Measurements from ENCODE around the gene FGGY.

GRCh38 chr1:59302297-59302696 lies 5.4 kb downstream of the FGGY start:
- TF ChIP-seq EZH2 (IDR thresholded peaks at IDR 0.05; ENCODE audit: borderline replicate concordance, insufficient read depth, low read depth, low read length, poor library complexity, severe bottlenecking) (no peak), CTCF (IDR thresholded peaks at IDR 0.05) (no peak)
